Measurements from ENCODE around the gene MIX23. TPM values are rescaled to one million over a fixed set of nuclear protein-coding genes. Genes with fewer than 3 reads are reported as not detected.

The MIX23 gene
- total and polyA plus RNA-seq, 2 of the 4 experiments (the other 2 are of a cell fraction) = 10.0 to 26.7 TPM

DNA sequence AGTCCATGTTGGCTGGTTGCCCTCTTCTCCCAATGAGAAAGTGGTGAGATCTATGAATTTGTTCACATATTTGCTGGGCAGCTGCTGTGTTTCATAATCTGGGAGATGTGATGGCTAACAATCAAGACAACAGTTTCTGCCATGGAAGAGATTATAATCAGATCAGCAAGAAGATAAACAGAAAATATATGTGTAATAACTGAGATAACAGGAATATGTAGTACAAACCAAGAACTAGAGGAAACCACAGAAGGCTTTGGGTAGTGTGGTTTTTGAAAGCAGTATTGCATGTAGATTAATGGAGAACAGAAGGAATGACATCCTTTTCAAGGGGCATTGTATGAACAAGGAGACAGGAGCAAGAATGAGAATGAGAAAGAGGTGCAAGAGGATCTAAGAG is 70.2 kb downstream of the MIX23 start:
- Histone ChIP-seq H2BK5ac (ENCODE audit: low read depth, low read length, poor library complexity, severe bottlenecking) (no peak overlapping the region), H2AFZ (replicated peaks; ENCODE audit: low read length, poor library complexity) (no peak overlapping the region), H2BK15ac (ENCODE audit: low read depth, low read length) (no peak overlapping the region), H2BK120ac (ENCODE audit: low read depth, low read length) (no peak overlapping the region), H4K8ac (ENCODE audit: low read depth in 2 of 2, low read length in 2 of 2) (no peak overlapping the region), H3K23ac (ENCODE audit: low read depth, low read length) (no peak overlapping the region), H3K4me2 (ENCODE audit: low read depth, low read length) (no peak overlapping the region), H3K14ac (replicated peaks; ENCODE audit: low read depth, low read length) (no peak overlapping the region), H3K27ac (ENCODE audit: insufficient read depth, low read length) (no peak overlapping the region), H3K4me3 (ENCODE audit: insufficient read depth, low read depth, low read length) (no peak overlapping the region), H3K79me1 (ENCODE audit: low read depth in 1 of 2, low read length in 2 of 2) (no peaks in the 10 kb centered on the region), H2AK9ac (replicated peaks; ENCODE audit: low read depth, low read length, poor library complexity) (no peak overlapping the region), H3K56ac (ENCODE audit: extremely low read depth, insufficient read depth, low read length) (no peak overlapping the region), H4K5ac (ENCODE audit: low read depth, low read length) (no peak overlapping the region), H2AK5ac (ENCODE audit: low read depth, low read length) (no peak overlapping the region), H3K9me1 (ENCODE audit: insufficient read depth, low read length) (no peaks in the 10 kb centered on the region), H2BK20ac (ENCODE audit: low read depth, low read length) (no peak overlapping the region), H3K36me3 (ENCODE audit: control insufficient read depth, insufficient read depth, low read length) (no peaks in the 10 kb centered on the region), H3K4me1 (ENCODE audit: control insufficient read depth, insufficient read depth, low read length) (no peaks in the 10 kb centered on the region), H3K4ac (ENCODE audit: low read depth, low read length) (no peak overlapping the region), H3K27me3 (ENCODE audit: control insufficient read depth, insufficient read depth, low read length) (peaks cover under 1% of the 10 kb centered on the region; the same call in 1 of the 2 replicates), H3K9me3 (ENCODE audit: control insufficient read depth, insufficient read depth, low read length) (no peaks in the 10 kb centered on the region), H4K20me1 (ENCODE audit: insufficient read depth, low read length) (no peaks in the 10 kb centered on the region), H3K9ac (ENCODE audit: low read depth, low read length) (no peak overlapping the region), H3K18ac (ENCODE audit: low read depth, low read length) (no peak overlapping the region), H4K91ac (ENCODE audit: insufficient read depth, low read depth, low read length) (no peak overlapping the region)
- DNase-seq = no peak
- ATAC-seq (ENCODE audit: low read depth) = no peak
- ChIA-PET POLR2A (ENCODE audit: unreplicated experiment) (no interaction called here), CTCF (no interaction called here)
- no TSS peak for BruUV-seq (replicated peaks)
- in situ Hi-C loops (cut with MboI; ENCODE audit: low sequenced_read_pairs) = no loop called here
- dilution Hi-C loops (cut with HindIII; ENCODE audit: low sequenced_read_pairs, unreplicated experiment) = no loop called here
- intact Hi-C loops (cut with micrococcal nuclease) = no loop called here
- no peak for TF ChIP-seq RAD21 (IDR thresholded peaks at IDR 0.05; ENCODE audit: low read length)
- TF ChIP-seq, protein P1, sequence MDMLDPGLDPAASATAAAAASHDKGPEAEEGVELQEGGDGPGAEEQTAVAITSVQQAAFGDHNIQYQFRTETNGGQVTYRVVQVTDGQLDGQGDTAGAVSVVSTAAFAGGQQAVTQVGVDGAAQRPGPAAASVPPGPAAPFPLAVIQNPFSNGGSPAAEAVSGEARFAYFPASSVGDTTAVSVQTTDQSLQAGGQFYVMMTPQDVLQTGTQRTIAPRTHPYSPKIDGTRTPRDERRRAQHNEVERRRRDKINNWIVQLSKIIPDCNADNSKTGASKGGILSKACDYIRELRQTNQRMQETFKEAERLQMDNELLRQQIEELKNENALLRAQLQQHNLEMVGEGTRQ (IDR thresholded peaks at IDR 0.05; ENCODE audit: low read depth, low read length) = no peak
- TF ChIP-seq, protein P2, sequence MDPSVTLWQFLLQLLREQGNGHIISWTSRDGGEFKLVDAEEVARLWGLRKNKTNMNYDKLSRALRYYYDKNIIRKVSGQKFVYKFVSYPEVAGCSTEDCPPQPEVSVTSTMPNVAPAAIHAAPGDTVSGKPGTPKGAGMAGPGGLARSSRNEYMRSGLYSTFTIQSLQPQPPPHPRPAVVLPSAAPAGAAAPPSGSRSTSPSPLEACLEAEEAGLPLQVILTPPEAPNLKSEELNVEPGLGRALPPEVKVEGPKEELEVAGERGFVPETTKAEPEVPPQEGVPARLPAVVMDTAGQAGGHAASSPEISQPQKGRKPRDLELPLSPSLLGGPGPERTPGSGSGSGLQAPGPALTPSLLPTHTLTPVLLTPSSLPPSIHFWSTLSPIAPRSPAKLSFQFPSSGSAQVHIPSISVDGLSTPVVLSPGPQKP (IDR thresholded peaks at IDR 0.05; ENCODE audit: borderline replicate concordance, low read depth, low read length) = no peak
- no peak for TF ChIP-seq FOS (IDR thresholded peaks at IDR 0.05; ENCODE audit: low read depth, low read length)
- TF ChIP-seq RCOR1 (IDR thresholded peaks at IDR 0.05; ENCODE audit: insufficient replicate concordance, low read length) = no peak
- TF ChIP-seq, protein P3, sequence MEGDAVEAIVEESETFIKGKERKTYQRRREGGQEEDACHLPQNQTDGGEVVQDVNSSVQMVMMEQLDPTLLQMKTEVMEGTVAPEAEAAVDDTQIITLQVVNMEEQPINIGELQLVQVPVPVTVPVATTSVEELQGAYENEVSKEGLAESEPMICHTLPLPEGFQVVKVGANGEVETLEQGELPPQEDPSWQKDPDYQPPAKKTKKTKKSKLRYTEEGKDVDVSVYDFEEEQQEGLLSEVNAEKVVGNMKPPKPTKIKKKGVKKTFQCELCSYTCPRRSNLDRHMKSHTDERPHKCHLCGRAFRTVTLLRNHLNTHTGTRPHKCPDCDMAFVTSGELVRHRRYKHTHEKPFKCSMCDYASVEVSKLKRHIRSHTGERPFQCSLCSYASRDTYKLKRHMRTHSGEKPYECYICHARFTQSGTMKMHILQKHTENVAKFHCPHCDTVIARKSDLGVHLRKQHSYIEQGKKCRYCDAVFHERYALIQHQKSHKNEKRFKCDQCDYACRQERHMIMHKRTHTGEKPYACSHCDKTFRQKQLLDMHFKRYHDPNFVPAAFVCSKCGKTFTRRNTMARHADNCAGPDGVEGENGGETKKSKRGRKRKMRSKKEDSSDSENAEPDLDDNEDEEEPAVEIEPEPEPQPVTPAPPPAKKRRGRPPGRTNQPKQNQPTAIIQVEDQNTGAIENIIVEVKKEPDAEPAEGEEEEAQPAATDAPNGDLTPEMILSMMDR (conservative IDR thresholded peaks at IDR 0.05; ENCODE audit: low read depth, low read length) = no peak
- TF ChIP-seq POLR2A (IDR thresholded peaks at IDR 0.05; ENCODE audit: low read depth, low read length) = no peak
- TF ChIP-seq BHLHE40 (IDR thresholded peaks at IDR 0.05; ENCODE audit: low read depth, low read length) = no peak
